CD14-positive monocyte (primary cell): ENCODE results near the gene ZSWIM2. TPM values are rescaled to one million over a fixed set of nuclear protein-coding genes. Genes with fewer than 3 reads are reported as not detected.

Experiments
- DNase-seq, 3 donors: peaks; one replicate each; pipeline ENCODE4 v3.0.0-alpha.2; 2011 to 2022
- H2AFZ ChIP-seq: 2 replicates; pipeline ENCODE4 v1.6.0; 2012; ENCODE audit warnings: mild to moderate bottlenecking, low read depth, low read length, inconsistent platforms; ENCODE audit not compliant: insufficient read depth, poor library complexity, severe bottlenecking
- H3K27ac ChIP-seq, 2 donors: 1 replicate in 1 of 2; 2 replicates in 1 of 2; pipeline ENCODE4 v1.5.1; 2012 to 2013; ENCODE audit warnings: low read length in 2 of 2, control low read depth in 1 of 2, inconsistent platforms in 1 of 2, low read depth in 1 of 2, mild to moderate bottlenecking in 1 of 2
- H3K27me3 ChIP-seq, 2 donors: one replicate each; pipeline versions ENCODE4 v1.6.0 to v1.6.1; 2011 to 2013; ENCODE audit warnings: low read length in 2 of 2; ENCODE audit not compliant: control insufficient read depth in 2 of 2, insufficient read depth in 2 of 2
- H3K36me3 ChIP-seq, 2 donors: replicated peaks in 1 of 2; 1 replicate in 1 of 2; 2 replicates in 1 of 2; pipeline versions ENCODE4 v1.5.1 to v1.6.1; 2012 to 2013; ENCODE audit warnings: low read length in 2 of 2, control low read depth in 1 of 2, inconsistent platforms in 1 of 2, mild to moderate bottlenecking in 1 of 2; ENCODE audit not compliant: insufficient read depth in 2 of 2, control insufficient read depth in 1 of 2
- H3K4me1 ChIP-seq, 2 donors: 1 replicate in 1 of 2; 2 replicates in 1 of 2; pipeline versions ENCODE4 v1.5.1 to v1.6.1; 2012 to 2013; ENCODE audit warnings: low read length in 2 of 2, control low read depth in 1 of 2, inconsistent platforms in 1 of 2, mild to moderate bottlenecking in 1 of 2, moderate library complexity in 1 of 2; ENCODE audit not compliant: insufficient read depth in 2 of 2, control insufficient read depth in 1 of 2
- H3K4me2 ChIP-seq: replicated peaks from 2 replicates; pipeline ENCODE3; 2012; ENCODE audit warnings: low read length, moderate library complexity, mild to moderate bottlenecking; ENCODE audit not compliant: poor library complexity, severe bottlenecking; ENCODE audit errors: extremely low read depth
- H3K4me3 ChIP-seq, 3 experiments: fragments of 200-600 bp in 1 of 3; sonication (generic) in 1 of 3; replicated peaks in 1 of 3; 1 replicate in 2 of 3; 2 replicates in 1 of 3; pipeline ENCODE4 v1.5.1; 2011 to 2013; ENCODE audit warnings: low read length in 3 of 3, mild to moderate bottlenecking in 3 of 3, control low read depth in 2 of 3, low read depth in 2 of 3, inconsistent platforms in 1 of 3, moderate library complexity in 1 of 3
- H3K79me2 ChIP-seq: 2 replicates; pipeline ENCODE4 v1.6.0; 2012; ENCODE audit warnings: mild to moderate bottlenecking, control low read depth, inconsistent platforms, low read length, moderate library complexity; ENCODE audit not compliant: insufficient read depth
- H3K9ac ChIP-seq: 2 replicates; pipeline ENCODE4 v1.6.0; 2017; ENCODE audit warnings: low read length, mild to moderate bottlenecking; ENCODE audit not compliant: insufficient read depth, poor library complexity, severe bottlenecking
- H3K9me3 ChIP-seq, 2 donors: replicated peaks in 1 of 2; 1 replicate in 1 of 2; 2 replicates in 1 of 2; pipeline versions ENCODE4 v1.5.1 to v1.6.1; 2012 to 2013; ENCODE audit warnings: low read length in 2 of 2, control low read depth in 1 of 2; ENCODE audit not compliant: control insufficient read depth in 1 of 2, insufficient read depth in 1 of 2
- H4K20me1 ChIP-seq: 2 replicates; pipeline ENCODE4 v1.6.0; 2012; ENCODE audit warnings: mild to moderate bottlenecking, low read length, control low read depth, moderate library complexity; ENCODE audit not compliant: insufficient read depth
- H3K27ac Mint-ChIP-seq, 7 donors: one replicate each; pipeline ENCODE4 v1.8.0; 2020; ENCODE audit warnings: mild to moderate bottlenecking in 7 of 7, mixed read lengths in 7 of 7, moderate library complexity in 6 of 7, inconsistent platforms in 2 of 7
- H3K27me3 Mint-ChIP-seq, 3 donors: one replicate each; pipeline ENCODE4 v1.8.0; 2021 to 2022; ENCODE audit warnings: low read depth in 3 of 3, mild to moderate bottlenecking in 3 of 3, mixed read lengths in 3 of 3, moderate library complexity in 3 of 3, inconsistent platforms in 1 of 3
- H3K36me3 Mint-ChIP-seq, 2 donors: one replicate each; pipeline ENCODE4 v1.8.0; 2020; ENCODE audit warnings: mixed read lengths in 2 of 2, inconsistent platforms in 1 of 2, mild to moderate bottlenecking in 1 of 2
- H3K4me1 Mint-ChIP-seq: one replicate; pipeline ENCODE4 v1.8.0; 2020; ENCODE audit warnings: mild to moderate bottlenecking, mixed read lengths
- H3K4me3 Mint-ChIP-seq, 2 donors: one replicate each; pipeline ENCODE4 v1.8.0; 2020; ENCODE audit warnings: mild to moderate bottlenecking in 2 of 2, mixed read lengths in 2 of 2, moderate library complexity in 1 of 2
- H3K9me3 Mint-ChIP-seq, 7 donors: one replicate each; pipeline ENCODE4 v1.8.0; 2020 to 2022; ENCODE audit warnings: mixed read lengths in 7 of 7, mild to moderate bottlenecking in 6 of 7, moderate library complexity in 6 of 7, inconsistent platforms in 2 of 7
- WGBS: methylation state at CpG from one replicate; pipeline ENCODE4 v1.1.5; 2013; ENCODE audit warnings: missing lambda C conversion rate; ENCODE audit not compliant: insufficient coverage; 5-methylcytosine and 5-hydroxymethylcytosine counted together
- intact Hi-C, 2 donors: fragments of 100-400 bp; cut with micrococcal nuclease; formaldehyde crosslinking; loops; one replicate each; pipeline versions ENCODE4 v1.15.0 to v1.15.1; 2023
- polyA plus RNA-seq, 3 donors: library from polyadenylated mRNA; depleted of rRNA in 1 of 3; unstranded in 2 of 3; stranded (reverse) in 1 of 3; fragments of 300-500 nt in 2 of 3; fragments of >200 nt in 1 of 3; fragmentation: Illumina TruSeq in 2 of 3; gene quantifications; 1 replicate in 2 of 3; 2 replicates in 1 of 3; pipeline ENCODE4 v1.2.3, GENCODE V29; 2012 to 2021
- TF ChIP-seq, protein P1 (sequence below): fragments of 200-600 bp; IDR thresholded peaks from one replicate; pipeline ENCODE4 v1.8.0; 2022; ENCODE audit warnings: antibody characterized with exemption, mild to moderate bottlenecking

Gene ZSWIM2
- polyA plus RNA-seq, 3 donors: 0.28 to 0.47 TPM; not detected in 1

DNA sequence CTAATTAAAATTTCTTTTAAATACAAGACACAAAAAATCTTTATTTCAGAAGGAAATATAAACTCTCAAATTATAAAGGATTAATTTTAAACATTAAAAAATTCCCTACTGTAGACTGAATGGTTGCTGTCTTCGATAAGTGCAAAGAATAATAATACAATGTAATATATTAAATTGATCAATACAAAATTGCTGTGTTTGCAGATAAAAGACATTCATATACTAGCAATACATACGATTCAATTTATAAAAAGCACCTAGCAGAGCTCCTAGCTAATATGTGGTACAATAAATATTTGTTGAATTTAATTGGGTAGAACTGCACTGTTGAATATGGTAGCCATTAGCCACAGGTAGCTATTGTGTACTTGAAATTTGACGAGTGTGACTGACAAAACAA lies 6.6 kb downstream of the ZSWIM2 start:
- Histone ChIP-seq H4K20me1 (no peaks in the 10 kb centered on the region), H3K4me1 (peaks cover 0 to 9% of the 10 kb centered on the region in 2 donors), H3K9me3 (no peaks in the 10 kb centered on the region), H3K4me3 (no peak overlapping the region), H3K27ac (no peak overlapping the region), H3K27me3 (no peaks in the 10 kb centered on the region), H3K36me3 (no peaks in the 10 kb centered on the region), H2AFZ (no peak overlapping the region), H3K79me2 (no peaks in the 10 kb centered on the region), H3K9ac (no peak overlapping the region), H3K4me2 (no peak overlapping the region)
- Mint-ChIP-seq H3K36me3 (no peaks in the 10 kb centered on the region), H3K4me3 (no peak overlapping the region), H3K27me3 (peaks cover 0 to 2% (median 0%) of the 10 kb centered on the region in 3 donors), H3K27ac (no peak overlapping the region), H3K4me1 (peaks cover 10% of the 10 kb centered on the region), H3K9me3 (peaks cover 0 to 6% (median 0%) of the 10 kb centered on the region in 7 donors)
- TF ChIP-seq, protein P1, sequence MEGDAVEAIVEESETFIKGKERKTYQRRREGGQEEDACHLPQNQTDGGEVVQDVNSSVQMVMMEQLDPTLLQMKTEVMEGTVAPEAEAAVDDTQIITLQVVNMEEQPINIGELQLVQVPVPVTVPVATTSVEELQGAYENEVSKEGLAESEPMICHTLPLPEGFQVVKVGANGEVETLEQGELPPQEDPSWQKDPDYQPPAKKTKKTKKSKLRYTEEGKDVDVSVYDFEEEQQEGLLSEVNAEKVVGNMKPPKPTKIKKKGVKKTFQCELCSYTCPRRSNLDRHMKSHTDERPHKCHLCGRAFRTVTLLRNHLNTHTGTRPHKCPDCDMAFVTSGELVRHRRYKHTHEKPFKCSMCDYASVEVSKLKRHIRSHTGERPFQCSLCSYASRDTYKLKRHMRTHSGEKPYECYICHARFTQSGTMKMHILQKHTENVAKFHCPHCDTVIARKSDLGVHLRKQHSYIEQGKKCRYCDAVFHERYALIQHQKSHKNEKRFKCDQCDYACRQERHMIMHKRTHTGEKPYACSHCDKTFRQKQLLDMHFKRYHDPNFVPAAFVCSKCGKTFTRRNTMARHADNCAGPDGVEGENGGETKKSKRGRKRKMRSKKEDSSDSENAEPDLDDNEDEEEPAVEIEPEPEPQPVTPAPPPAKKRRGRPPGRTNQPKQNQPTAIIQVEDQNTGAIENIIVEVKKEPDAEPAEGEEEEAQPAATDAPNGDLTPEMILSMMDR: no peak
- intact Hi-C loops: no loop called here
- WGBS: no CpG with 5 or more reads among the region's 3 CpGs
- DNase-seq: no peak

DNA sequence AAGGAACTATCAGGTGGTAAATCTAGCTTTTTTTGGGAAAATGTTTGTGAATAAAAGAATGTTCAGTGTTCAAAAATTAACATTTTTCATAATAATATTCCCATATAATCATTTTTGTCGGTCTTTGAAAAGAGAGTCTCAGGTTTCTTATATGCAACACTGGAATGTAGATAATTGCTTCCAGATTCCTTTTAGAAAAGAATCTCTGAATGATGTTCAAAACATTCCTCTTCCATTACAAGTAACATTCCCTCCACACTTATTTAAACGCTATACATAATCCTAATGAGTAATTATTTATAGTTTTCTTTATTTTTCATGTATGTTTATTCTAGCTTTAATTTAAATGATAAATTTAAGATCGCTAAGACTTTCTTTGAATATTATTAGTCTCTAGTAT lies 7.0 kb downstream of the ZSWIM2 start:
- Histone ChIP-seq H3K4me2 (no peak overlapping the region), H3K4me3 (no peak overlapping the region), H3K4me1 (peaks cover 0 to 9% of the 10 kb centered on the region in 2 donors), H4K20me1 (no peaks in the 10 kb centered on the region), H2AFZ (no peak overlapping the region), H3K9me3 (no peaks in the 10 kb centered on the region), H3K79me2 (no peaks in the 10 kb centered on the region), H3K36me3 (no peaks in the 10 kb centered on the region), H3K27ac (no peak overlapping the region), H3K9ac (no peak overlapping the region), H3K27me3 (no peaks in the 10 kb centered on the region)
- Mint-ChIP-seq H3K9me3 (peaks cover 0 to 6% (median 0%) of the 10 kb centered on the region in 7 donors), H3K4me1 (peaks cover 10% of the 10 kb centered on the region), H3K27ac (no peak overlapping the region), H3K4me3 (no peak overlapping the region), H3K36me3 (no peaks in the 10 kb centered on the region), H3K27me3 (peaks cover 0 to 2% (median 0%) of the 10 kb centered on the region in 3 donors)
- no peak for DNase-seq
- TF ChIP-seq, protein P1: no peak
- intact Hi-C loops: no loop called here
- WGBS: no CpG with 5 or more reads among the region's 3 CpGs
